Naive B cell (primary cell): ENCODE measurements around the gene RNU1-4. TPM values are rescaled to one million over a fixed set of nuclear protein-coding genes. Genes with fewer than 3 reads are reported as not detected.
"Not testable (repeated sequence)": the region's sequence is repeated elsewhere in the genome, so short reads cannot be mapped to it uniquely, and the experiment has no call there.

Experiments used
- ATAC-seq, 2 donors: fragments of 150-1000 bp; cut with Tn5 transposase; 2 replicates each; pipeline ENCODE4 v1.10.0; 2021; ENCODE audit warnings: low read depth in 2 of 2, mild to moderate bottlenecking in 2 of 2, moderate library complexity in 2 of 2
- DNase-seq: peaks from one replicate; pipeline ENCODE4 v3.0.0; 2022
- H3K27ac Mint-ChIP-seq, 6 donors: one replicate each; pipeline ENCODE4 v1.8.0; 2020 to 2022; ENCODE audit warnings: mild to moderate bottlenecking in 6 of 6, mixed read lengths in 6 of 6, moderate library complexity in 5 of 6, inconsistent platforms in 2 of 6
- H3K27me3 Mint-ChIP-seq, 3 donors: one replicate each; pipeline ENCODE4 v1.8.0; 2021 to 2022; ENCODE audit warnings: mixed read lengths in 3 of 3, mild to moderate bottlenecking in 1 of 3
- H3K36me3 Mint-ChIP-seq, 2 donors: one replicate each; pipeline ENCODE4 v1.8.0; 2020 to 2022; ENCODE audit warnings: mixed read lengths in 2 of 2, inconsistent platforms in 1 of 2, mild to moderate bottlenecking in 1 of 2
- H3K4me1 Mint-ChIP-seq, 3 donors: one replicate each; pipeline ENCODE4 v1.8.0; 2020 to 2022; ENCODE audit warnings: mixed read lengths in 3 of 3, inconsistent platforms in 1 of 3, mild to moderate bottlenecking in 1 of 3, moderate library complexity in 1 of 3
- H3K4me3 Mint-ChIP-seq, 8 donors: one replicate each; pipeline ENCODE4 v1.8.0; 2020 to 2022; ENCODE audit warnings: mild to moderate bottlenecking in 8 of 8, mixed read lengths in 8 of 8, moderate library complexity in 8 of 8, inconsistent platforms in 2 of 8
- H3K9me3 Mint-ChIP-seq, 7 donors: one replicate each; pipeline ENCODE4 v1.8.0; 2020 to 2022; ENCODE audit warnings: mixed read lengths in 7 of 7, mild to moderate bottlenecking in 5 of 7, inconsistent platforms in 2 of 7, moderate library complexity in 1 of 7
- polyA plus RNA-seq, 6 donors: library from polyadenylated mRNA; unstranded; fragments of 300-500 nt; fragmentation: Illumina TruSeq; gene quantifications; one replicate each; pipeline ENCODE4 v1.2.3, GENCODE V29; 2021; ENCODE audit warnings: low read depth in 6 of 6

Gene RNU1-4
- polyA plus RNA-seq, 6 donors from 2014 or later = 27.4 to 56.9 (median 45.9) TPM; not detected in 2

DNA sequence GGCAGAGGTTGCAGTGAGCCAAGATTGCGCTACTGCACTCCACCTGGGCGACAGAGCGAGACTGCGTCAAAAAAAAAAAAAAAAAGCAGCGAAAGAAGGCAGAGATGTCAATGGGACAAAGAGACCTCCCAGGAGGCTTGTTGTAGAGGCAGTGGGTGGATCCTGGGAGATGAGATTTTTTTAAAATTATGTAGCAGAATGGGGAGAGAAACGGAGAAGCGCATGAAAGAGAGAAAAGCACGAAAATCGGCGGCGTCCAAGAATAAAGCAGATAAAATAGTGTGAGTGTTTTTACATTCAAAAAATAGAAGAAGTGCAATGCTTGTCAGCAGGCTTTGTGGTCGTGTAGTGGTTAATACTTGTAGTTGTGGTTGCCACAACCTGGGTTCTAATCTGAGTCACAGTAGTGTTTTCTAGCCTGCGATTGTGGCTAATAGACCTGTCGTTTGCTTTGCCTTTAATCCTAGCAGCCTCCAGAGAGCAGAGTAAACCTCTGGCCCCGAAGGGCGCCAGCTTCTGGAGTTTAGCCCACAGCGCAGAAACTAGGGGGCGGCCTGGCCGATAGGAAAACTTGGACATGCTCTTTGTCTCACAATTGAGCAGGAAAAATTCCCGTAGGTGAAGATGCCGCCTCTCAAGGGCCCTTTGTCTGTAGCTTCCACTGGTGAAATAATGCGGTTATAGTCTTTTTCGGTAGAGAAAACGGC lies 11.9 kb upstream of the RNU1-4 start:
- not testable (repeated sequence) for H3K27ac Mint-ChIP-seq, H3K36me3 Mint-ChIP-seq, DNase-seq, H3K27me3 Mint-ChIP-seq, H3K4me1 Mint-ChIP-seq, H3K4me3 Mint-ChIP-seq, H3K9me3 Mint-ChIP-seq
- peak in 1 of 2 donors; percentile 55 for ATAC-seq

DNA sequence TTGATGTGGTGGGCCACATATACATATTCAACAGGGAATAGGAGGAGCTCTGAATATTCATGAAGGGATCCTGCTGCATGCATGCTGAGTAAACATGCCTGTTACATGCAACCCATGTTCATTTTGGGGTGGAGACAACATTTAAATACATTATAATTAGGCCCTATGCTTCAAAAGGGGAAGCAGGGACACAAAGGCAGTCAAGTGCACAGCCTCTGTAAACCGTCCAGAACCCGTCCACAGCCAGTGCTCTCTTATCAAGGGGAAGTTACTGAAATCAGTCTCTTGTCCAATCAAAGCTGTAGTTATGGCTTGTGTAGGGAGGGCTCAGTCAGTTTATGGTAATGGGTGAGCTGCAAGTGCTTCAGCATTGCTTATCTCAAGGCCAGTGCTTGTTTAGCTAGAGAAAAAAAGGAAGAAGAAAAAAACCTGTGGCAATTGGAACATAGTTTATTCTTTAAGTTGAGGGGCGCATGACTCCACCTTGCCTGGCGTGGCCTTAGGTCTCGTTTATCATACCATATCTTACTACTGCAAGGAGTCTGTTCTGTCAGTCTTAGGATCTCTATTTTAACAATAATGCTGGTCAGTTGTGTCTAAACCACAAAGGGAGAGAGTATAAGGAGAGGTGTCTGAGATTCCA lies 7.9 kb upstream of the RNU1-4 start:
- ATAC-seq (peak; percentile 87 to 90), DNase-seq (peak; percentile 52)
- H3K9me3 Mint-ChIP-seq, H3K36me3 Mint-ChIP-seq, H3K27me3 Mint-ChIP-seq, H3K4me1 Mint-ChIP-seq: not testable (repeated sequence)
- H3K4me3 Mint-ChIP-seq = peak overlapping the region in 3 of 8 donors; percentile 39 to 50 (median 43)
- peak overlapping the region in 4 of 6 donors; percentile 38 to 81 (median 61) for H3K27ac Mint-ChIP-seq

DNA sequence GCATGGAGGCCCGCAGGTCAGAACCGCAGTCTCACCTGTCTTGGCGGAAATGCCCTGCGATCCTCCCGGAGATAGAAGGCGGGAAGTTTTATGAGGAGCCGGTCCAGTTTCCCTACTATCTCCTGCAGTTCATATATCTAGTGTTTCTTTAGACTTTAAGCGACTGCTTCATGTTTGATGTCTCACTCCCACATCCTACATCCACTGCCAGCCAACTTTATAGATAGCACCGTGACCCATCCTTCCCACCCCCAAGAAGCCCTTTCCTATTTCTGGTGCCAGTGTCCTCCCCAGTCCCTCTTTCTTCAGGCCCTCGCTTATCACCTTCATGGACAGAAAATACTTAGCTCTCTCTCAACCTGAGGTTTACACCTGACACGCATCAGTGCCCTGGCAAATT lies 914 bp downstream of the RNU1-4 start:
- not testable (repeated sequence) for ATAC-seq, H3K27ac Mint-ChIP-seq, H3K9me3 Mint-ChIP-seq, DNase-seq, H3K4me1 Mint-ChIP-seq, H3K27me3 Mint-ChIP-seq, H3K36me3 Mint-ChIP-seq, H3K4me3 Mint-ChIP-seq

DNA sequence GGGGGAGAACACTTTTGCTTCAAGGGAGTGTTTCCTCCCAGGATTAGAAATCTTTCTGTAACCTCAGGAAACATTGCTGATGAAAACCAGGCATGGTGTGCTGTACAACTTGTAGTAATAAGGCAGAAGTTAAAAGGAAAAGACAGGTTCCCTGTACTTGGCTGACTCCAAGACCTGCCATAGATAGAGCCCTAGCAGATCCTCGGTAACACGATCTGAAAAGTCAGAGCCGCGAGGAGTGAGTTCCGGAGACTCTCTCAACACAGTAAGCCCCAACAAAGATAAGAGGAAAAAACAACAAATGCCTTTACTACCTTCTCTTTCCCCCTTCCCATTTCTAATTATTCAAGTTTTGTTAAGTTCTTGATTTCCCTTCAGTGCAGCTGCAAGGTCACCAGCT lies 7.3 kb downstream of the RNU1-4 start:
- ATAC-seq, H3K36me3 Mint-ChIP-seq, H3K9me3 Mint-ChIP-seq, H3K4me3 Mint-ChIP-seq, DNase-seq, H3K4me1 Mint-ChIP-seq, H3K27ac Mint-ChIP-seq, H3K27me3 Mint-ChIP-seq: not testable (repeated sequence)

DNA sequence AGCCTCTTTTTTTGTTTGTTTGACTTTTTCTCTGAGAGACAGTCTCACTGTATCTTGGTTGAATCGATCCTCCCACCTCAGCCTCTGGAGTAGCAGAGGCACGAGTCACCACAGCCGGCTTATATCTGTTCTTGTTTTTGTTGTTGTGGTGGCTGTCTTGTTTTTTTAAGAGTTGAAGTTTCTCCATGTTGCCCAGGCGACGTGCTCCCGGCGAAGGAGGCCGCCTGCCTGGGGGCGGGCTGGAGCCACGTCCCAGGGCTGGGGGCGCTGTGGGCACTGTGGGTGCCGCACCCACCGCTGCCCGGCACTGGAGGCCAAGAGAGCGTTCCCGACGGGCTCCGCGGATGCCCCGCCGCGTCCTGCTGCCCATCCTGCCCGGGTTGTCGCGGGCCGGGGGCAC lies 8.4 kb downstream of the RNU1-4 start:
- H3K27ac Mint-ChIP-seq, ATAC-seq, H3K4me3 Mint-ChIP-seq, H3K9me3 Mint-ChIP-seq, H3K4me1 Mint-ChIP-seq, DNase-seq, H3K27me3 Mint-ChIP-seq, H3K36me3 Mint-ChIP-seq: not testable (repeated sequence)

DNA sequence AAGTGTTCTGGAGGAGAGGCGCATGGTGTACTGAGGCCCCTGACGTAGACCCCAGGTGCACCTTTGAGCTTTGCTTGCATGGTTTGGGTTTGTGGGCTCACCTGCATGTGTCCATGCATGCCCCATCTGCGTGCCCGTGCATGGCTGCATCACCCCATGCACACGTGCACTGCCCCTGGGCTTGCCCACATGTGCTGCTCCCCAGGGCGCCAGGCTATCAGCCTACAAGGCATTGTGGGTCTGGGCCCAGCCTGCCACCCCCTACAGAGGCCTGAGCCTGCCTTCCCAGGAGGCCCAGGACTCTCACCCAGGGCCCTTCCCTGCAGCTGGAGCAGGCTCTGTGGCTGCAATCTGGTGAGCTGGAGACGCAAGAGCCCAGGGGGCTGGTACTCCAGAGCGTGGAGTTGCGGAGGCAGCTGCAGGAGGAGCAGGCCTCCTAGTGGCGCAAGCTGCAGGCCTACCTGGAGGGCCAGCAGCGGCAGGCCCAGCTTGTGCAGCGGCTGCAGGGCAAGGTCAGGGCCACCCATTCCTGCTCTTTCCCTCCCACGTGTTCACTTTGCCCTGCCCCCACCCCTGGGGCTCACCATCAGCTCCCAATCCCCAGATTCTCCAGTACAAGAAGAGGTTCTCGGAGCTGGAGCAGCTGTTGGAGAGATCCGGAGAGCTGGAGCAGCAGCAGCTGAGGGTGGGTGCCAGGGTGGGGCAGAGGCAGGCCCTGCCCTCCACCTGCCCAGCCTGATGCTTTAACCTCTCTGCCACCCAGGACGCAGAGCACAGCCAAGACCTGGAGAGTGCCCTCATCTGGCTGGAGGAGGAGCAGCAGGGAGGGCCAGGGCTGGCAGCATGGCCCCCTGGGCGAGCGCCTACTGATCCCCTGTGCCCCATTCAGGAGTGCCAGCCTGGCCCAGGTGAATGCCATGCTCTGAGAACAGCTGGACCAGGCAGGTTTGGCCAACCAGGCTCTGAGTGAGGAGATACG lies 9.9 kb downstream of the RNU1-4 start:
- not testable (repeated sequence) for H3K27ac Mint-ChIP-seq, H3K27me3 Mint-ChIP-seq, H3K4me1 Mint-ChIP-seq, DNase-seq, H3K9me3 Mint-ChIP-seq, H3K36me3 Mint-ChIP-seq, H3K4me3 Mint-ChIP-seq
- peak; percentile 85 to 91 for ATAC-seq

DNA sequence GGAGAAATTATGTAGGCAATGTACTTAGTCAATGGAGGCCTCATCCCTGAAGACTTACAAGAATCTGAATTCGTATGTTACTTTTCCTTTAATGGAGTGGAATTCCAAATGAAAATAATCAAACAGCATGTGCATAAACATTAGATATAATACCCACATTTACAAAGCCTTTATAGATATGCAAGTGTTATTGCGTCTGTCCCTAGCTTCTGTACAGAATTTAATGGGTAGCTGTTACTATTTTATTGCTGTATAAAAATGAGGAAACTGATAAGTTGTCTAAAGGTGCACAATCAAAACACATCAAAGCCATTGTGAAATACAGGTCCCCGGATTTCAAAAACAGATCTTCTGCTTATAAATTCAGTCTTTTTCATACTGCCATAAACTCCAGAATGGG lies 12.5 kb downstream of the RNU1-4 start:
- not testable (repeated sequence) for H3K36me3 Mint-ChIP-seq, ATAC-seq, H3K9me3 Mint-ChIP-seq, H3K27me3 Mint-ChIP-seq, DNase-seq, H3K4me1 Mint-ChIP-seq, H3K27ac Mint-ChIP-seq, H3K4me3 Mint-ChIP-seq

DNA sequence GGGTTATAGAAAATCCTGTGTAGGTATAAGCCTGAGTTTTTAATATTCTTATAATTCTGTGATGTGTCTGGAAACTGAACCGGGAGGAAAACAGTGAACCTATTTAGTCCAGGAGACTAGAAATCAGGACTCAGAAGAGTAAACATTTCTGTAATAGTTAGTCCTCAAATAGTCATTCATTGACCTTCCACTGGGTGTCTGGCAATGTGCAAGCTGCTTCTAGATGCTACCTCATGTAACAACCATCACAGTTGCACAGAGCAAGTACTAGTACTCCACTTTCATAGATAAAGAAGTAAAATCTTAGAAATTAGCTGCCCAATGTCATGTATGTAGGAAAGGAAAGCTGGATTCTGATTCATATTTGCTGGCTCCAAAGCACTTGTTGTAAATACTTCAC lies 15.1 kb downstream of the RNU1-4 start:
- H3K4me1 Mint-ChIP-seq, ATAC-seq, H3K9me3 Mint-ChIP-seq, H3K27me3 Mint-ChIP-seq, H3K27ac Mint-ChIP-seq, H3K4me3 Mint-ChIP-seq, H3K36me3 Mint-ChIP-seq, DNase-seq: not testable (repeated sequence)

DNA sequence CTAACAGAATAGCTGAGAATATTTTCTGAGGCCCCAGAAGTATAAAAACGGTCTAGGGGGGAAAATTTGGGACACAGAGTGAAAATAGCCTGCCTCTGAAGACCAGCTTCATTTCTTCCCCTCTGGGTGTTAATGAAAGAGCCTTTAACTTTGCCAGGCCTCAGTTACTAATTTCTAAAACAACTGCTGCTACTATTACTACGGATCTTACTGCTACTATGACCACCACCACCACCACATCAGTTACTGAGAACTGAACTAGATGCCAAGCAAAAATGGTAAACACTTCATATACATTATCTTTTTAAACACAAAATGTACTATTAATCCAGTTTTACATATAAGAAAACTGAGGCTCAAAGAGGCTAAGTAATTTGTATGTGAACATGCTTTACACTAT lies 15.6 kb downstream of the RNU1-4 start:
- H3K36me3 Mint-ChIP-seq, ATAC-seq, DNase-seq, H3K27me3 Mint-ChIP-seq, H3K27ac Mint-ChIP-seq, H3K4me3 Mint-ChIP-seq, H3K9me3 Mint-ChIP-seq, H3K4me1 Mint-ChIP-seq: not testable (repeated sequence)

DNA sequence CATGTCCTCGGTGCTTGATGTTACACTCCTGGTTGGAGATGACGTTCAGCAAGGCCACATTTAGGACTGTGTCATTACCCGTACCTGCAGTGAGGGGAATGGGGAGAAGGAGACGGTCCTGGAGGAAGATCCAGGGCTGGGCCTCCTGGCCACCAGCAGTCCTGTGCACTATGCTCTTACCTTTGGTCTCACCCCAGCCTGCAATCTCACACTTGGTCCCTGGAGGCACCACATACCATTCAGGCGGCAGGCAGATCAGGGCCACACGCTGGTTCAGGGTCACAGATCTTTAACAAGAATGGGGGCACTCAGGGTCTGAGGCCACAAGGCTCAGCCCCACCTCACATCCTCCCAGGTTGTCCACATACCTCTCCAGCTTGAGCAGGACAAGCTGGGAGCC lies 17.3 kb downstream of the RNU1-4 start:
- not testable (repeated sequence) for H3K36me3 Mint-ChIP-seq, H3K4me3 Mint-ChIP-seq, H3K4me1 Mint-ChIP-seq, H3K27ac Mint-ChIP-seq, DNase-seq, H3K27me3 Mint-ChIP-seq, H3K9me3 Mint-ChIP-seq
- peak in 1 of 2 donors; percentile 24 for ATAC-seq

GRCh38 chr1:16758060-16758459 lies 17.7 kb downstream of the RNU1-4 start:
- not testable (repeated sequence) for H3K4me1 Mint-ChIP-seq, DNase-seq, H3K4me3 Mint-ChIP-seq, H3K27me3 Mint-ChIP-seq, H3K27ac Mint-ChIP-seq, H3K9me3 Mint-ChIP-seq, H3K36me3 Mint-ChIP-seq, ATAC-seq

DNA sequence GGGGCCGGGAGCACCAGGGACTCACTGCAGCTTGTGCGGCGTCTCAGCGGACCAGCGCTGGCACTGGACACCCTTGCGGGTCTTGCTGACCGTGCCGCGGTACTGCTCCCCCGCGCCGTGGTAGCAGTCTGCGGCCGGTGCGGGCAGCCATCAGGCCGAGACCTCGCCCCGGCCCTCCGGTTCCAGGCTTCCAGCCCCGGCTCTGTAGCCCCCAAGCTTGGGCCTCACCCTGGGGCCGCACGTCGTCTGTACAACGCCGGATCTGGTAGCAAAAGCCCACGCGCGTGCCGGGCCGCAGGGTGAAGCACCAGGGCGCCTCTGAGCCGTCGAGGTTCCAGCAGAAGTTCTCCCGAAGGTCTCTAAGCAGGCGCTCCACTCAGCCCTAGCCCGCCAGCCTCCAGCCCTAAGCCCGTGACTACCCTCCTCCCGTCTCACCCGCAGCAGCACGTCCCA lies 18.8 kb downstream of the RNU1-4 start:
- H3K36me3 Mint-ChIP-seq, H3K27ac Mint-ChIP-seq, H3K4me1 Mint-ChIP-seq, H3K27me3 Mint-ChIP-seq, DNase-seq, H3K9me3 Mint-ChIP-seq: not testable (repeated sequence)
- peak overlapping the region in 1 of 8 donors; percentile 53 for H3K4me3 Mint-ChIP-seq
- peak; percentile 21 to 44 for ATAC-seq

DNA sequence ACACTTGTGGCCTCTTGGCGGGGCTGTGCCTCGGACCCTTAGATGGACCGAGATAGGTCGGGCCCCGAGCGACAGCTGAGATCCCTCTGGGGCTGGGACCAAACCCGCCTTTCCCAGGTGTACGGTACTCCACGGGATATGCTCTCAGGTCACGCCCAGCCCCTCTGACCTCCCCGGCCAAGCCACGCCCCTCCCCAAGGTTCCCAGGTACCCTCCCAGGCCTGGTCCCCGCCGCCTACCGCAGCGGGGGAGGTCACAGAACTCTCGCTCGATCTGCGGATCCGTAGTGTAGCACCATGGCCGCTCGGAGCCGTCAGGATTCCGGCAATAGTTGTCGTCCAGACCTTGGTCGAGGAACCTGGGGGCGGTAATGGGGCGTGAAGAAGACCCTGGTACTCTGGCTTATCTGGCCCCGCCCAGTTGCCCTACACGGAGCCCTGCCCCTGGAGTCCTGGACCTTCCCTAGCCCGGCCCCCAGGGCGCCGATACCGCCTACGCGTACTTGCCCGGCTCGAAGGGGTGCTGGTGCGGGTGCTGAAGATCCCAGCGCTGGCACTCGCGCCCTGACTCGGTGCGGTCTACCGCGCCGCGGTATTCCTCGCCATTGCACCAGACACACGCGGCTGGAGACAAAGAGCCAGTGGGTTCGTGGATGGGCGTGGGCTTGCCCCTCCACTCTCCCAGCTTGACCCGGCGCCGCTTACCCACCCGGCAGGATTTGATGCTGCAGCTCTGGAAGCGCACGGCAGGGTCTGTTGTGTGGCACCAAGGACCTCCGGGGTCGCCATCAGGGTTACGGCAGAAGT lies 19.5 kb downstream of the RNU1-4 start:
- H3K9me3 Mint-ChIP-seq, DNase-seq, H3K36me3 Mint-ChIP-seq, H3K4me1 Mint-ChIP-seq, H3K27me3 Mint-ChIP-seq, H3K27ac Mint-ChIP-seq, H3K4me3 Mint-ChIP-seq: not testable (repeated sequence)
- ATAC-seq = peak; percentile 42 to 67
